ENCODE results near the gene SERINC2. TPM values are rescaled to one million over a fixed set of nuclear protein-coding genes. Genes with fewer than 3 reads are reported as not detected.
"Not testable (repeated sequence)": the region's sequence is repeated elsewhere in the genome, so short reads cannot be mapped to it uniquely, and the experiment has no call there.

Gene SERINC2
- total and polyA plus RNA-seq, 2 of the 8 experiments (the other 6 are each of a cell fraction or from before 2014, with no cell fraction given), result 31.4 to 60.0 TPM

DNA sequence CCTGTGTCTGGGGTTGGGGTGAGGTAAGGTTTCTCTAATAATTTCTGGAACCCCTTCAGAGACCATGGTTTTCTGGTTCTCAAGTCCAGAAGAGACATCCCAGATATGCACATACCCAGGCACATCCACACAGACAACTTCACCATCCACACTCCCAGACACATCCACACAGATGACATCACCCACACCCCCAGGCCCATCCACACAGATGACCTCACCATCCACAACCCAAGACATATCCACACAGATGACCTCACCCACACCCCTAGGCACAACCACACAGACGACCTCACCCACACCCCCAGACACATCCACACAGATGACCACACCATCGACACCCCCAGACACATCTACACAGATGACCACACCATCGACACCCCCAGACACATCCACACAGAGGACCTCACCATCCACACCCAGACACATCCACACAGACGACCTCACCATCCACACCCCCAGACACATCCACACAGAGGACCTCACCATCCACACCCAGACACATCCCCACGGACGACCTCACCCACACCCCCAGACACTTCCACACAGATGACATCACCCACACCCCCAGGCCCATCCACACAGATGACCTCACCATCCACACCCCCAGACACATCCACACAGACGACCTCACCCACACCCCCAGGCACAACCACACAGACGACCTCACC is 26.3 kb upstream of the SERINC2 start:
- H3K36me3 ChIP-seq (ENCODE audit: control insufficient read depth in 2 of 4, insufficient read depth in 4 of 4, low read length in 3 of 4); H3K4me3 ChIP-seq (ENCODE audit: extremely low read depth in 1 of 4, insufficient read depth in 2 of 4, low read depth in 3 of 4, low read length in 4 of 4); H2BK5ac ChIP-seq (ENCODE audit: low read depth, low read length); H4K5ac ChIP-seq (ENCODE audit: insufficient read length, low read depth, low read length); H4K91ac ChIP-seq (replicated peaks; ENCODE audit: insufficient read length, low read length); H2BK15ac ChIP-seq (ENCODE audit: low read length); H2BK12ac ChIP-seq (ENCODE audit: low read depth, low read length); H3K23ac ChIP-seq (ENCODE audit: insufficient read length); H3K27ac ChIP-seq (ENCODE audit: low read depth, low read length); H2AFZ ChIP-seq (ENCODE audit: low read length); FAIRE-seq; H4K8ac ChIP-seq (ENCODE audit: extremely low read depth, insufficient read depth, low read length); H2BK120ac ChIP-seq (replicated peaks; ENCODE audit: low read depth, low read length); DNase-seq (ENCODE audit: low read depth in 1 of 2, low spot score in 2 of 2); H3K79me2 ChIP-seq (ENCODE audit: control insufficient read depth in 1 of 2, insufficient read depth in 2 of 2, low read length in 2 of 2); H3K27me3 ChIP-seq (replicated peaks in 1 of 4; ENCODE audit: control insufficient read depth in 3 of 4, extremely low read depth in 1 of 4, insufficient read depth in 3 of 4, low read length in 3 of 4); H3K79me1 ChIP-seq (ENCODE audit: low read depth, low read length); H3K14ac ChIP-seq (ENCODE audit: insufficient read length); H3K23me2 ChIP-seq (ENCODE audit: low read depth, low read length); H3K9ac ChIP-seq (replicated peaks in 1 of 4; ENCODE audit: extremely low read depth in 1 of 4, low read depth in 3 of 4, low read length in 3 of 4); H3K56ac ChIP-seq (replicated peaks; ENCODE audit: insufficient read length, low read depth, low read length); H3K4me2 ChIP-seq (ENCODE audit: insufficient read depth in 1 of 2, low read depth in 2 of 2, low read length in 2 of 2); H3K9me3 ChIP-seq (ENCODE audit: insufficient read depth in 2 of 2, low read depth in 1 of 2, low read length in 1 of 2); H3K4ac ChIP-seq (replicated peaks; ENCODE audit: insufficient read length, low read depth, low read length); H3K4me1 ChIP-seq (replicated peaks in 1 of 4; ENCODE audit: control insufficient read depth in 3 of 4, insufficient read depth in 4 of 4, low read length in 3 of 4); H2BK20ac ChIP-seq (ENCODE audit: low read length); H3K18ac ChIP-seq (ENCODE audit: extremely low read depth, low read length); H4K20me1 ChIP-seq (replicated peaks in 1 of 2; ENCODE audit: control insufficient read depth in 1 of 2, insufficient read depth in 2 of 2, low read length in 2 of 2); H2AK5ac ChIP-seq (ENCODE audit: low read depth, low read length): not testable (repeated sequence)
- ChIA-PET CTCF (ENCODE audit: partially characterized antibody) (interaction anchor here (1.1 kb wide), 1 partner anchor 10 kb away, joined by 3 read pairs; no protein-coding TSS in a partner anchor), POLR2A (ENCODE audit: partially characterized antibody) (interaction anchor here (0.9 kb wide), 1 partner anchor 8 kb away, joined by 3 read pairs; no protein-coding TSS in a partner anchor)
- 84% methylated on average over 7 of the region's 8 CpGs; no CpG with 5 or more reads in 1 of the 2 experiments for WGBS, 2 experiments (ENCODE audit: extremely low coverage in 1 of 2, insufficient coverage in 1 of 2, insufficient read length in 1 of 2, insufficient replicate concordance in 2 of 2, low coverage in 1 of 2, low lambda C conversion rate in 2 of 2, missing lambda C conversion rate in 1 of 2)
